Neural cell (in vitro differentiated cells): ENCODE data around the gene RAB15. TPM values are rescaled to one million over a fixed set of nuclear protein-coding genes. Genes with fewer than 3 reads are reported as not detected.

ENCODE experiments used
- H2AFZ ChIP-seq: fragments of 200-600, 300-800 bp; sonication (generic), shearing (Covaris generic); 2 replicates; pipeline ENCODE4 v1.6.0; 2014; ENCODE audit warnings: low read depth, mild to moderate bottlenecking, antibody characterized with exemption, low read length, moderate library complexity
- H3F3A ChIP-seq: fragments of 200-600 bp; shearing (Covaris generic); 2 replicates; pipeline ENCODE4 v1.6.1; 2016; ENCODE audit warnings: mild to moderate bottlenecking, moderate library complexity, mixed read lengths, antibody characterized with exemption, low read length; ENCODE audit not compliant: insufficient read depth, poor library complexity, severe bottlenecking
- H3K27ac ChIP-seq: fragments of 200-600, 300-800 bp; sonication (generic), shearing (Covaris generic); 2 replicates; pipeline ENCODE4 v1.5.1; 2014; ENCODE audit warnings: mild to moderate bottlenecking, low read length, moderate library complexity
- H3K27me3 ChIP-seq: fragments of 300-800, 200-600 bp; sonication (generic), shearing (Covaris generic); 2 replicates; pipeline ENCODE4 v1.6.0; 2014; ENCODE audit warnings: mild to moderate bottlenecking, low read depth, low read length, moderate library complexity; ENCODE audit not compliant: insufficient read depth
- H3K36me3 ChIP-seq: fragments of 300-800, 200-600 bp; sonication (generic), shearing (Covaris generic); 2 replicates; pipeline ENCODE4 v1.5.1; 2014; ENCODE audit warnings: mild to moderate bottlenecking, antibody characterized with exemption, low read length, moderate library complexity; ENCODE audit not compliant: insufficient read depth
- H3K4me2 ChIP-seq: fragments of 300-800, 200-600 bp; sonication (generic), shearing (Covaris generic); 2 replicates; pipeline ENCODE4 v1.6.0; 2014; ENCODE audit warnings: mild to moderate bottlenecking, low read length
- H3K4me3 ChIP-seq: fragments of 300-800, 200-600 bp; sonication (generic), shearing (Covaris generic); 2 replicates; pipeline ENCODE4 v1.5.1; 2014; ENCODE audit warnings: mild to moderate bottlenecking, low read length, moderate library complexity
- H3K79me2 ChIP-seq: fragments of 200-600 bp; shearing (Covaris generic); replicated peaks from 2 replicates; pipeline ENCODE4 v1.6.0; 2014; ENCODE audit warnings: mild to moderate bottlenecking, low read length, moderate library complexity; ENCODE audit not compliant: insufficient read depth
- H3K9ac ChIP-seq: fragments of 300-800, 200-600 bp; sonication (generic), shearing (Covaris generic); 2 replicates; pipeline ENCODE4 v1.6.1; 2016; ENCODE audit warnings: mild to moderate bottlenecking, low read length, mixed read lengths
- H3K9me2 ChIP-seq: fragments of 200-600 bp; shearing (Covaris generic); 2 replicates; pipeline ENCODE4 v1.6.1; 2016; ENCODE audit warnings: mild to moderate bottlenecking, low read length, mixed read lengths; ENCODE audit not compliant: insufficient read depth
- H3K9me3 ChIP-seq: fragments of 200-600, 300-800 bp; sonication (generic), shearing (Covaris generic); 2 replicates; pipeline ENCODE4 v1.6.1; 2016; ENCODE audit warnings: mild to moderate bottlenecking, mixed run types, low read length, moderate library complexity, mixed read lengths
- H4K20me1 ChIP-seq: fragments of 200-600 bp; shearing (Covaris generic); 2 replicates; pipeline ENCODE4 v1.6.1; 2016; ENCODE audit warnings: mild to moderate bottlenecking, mixed run types; ENCODE audit not compliant: insufficient read depth
- CTCF ChIP-seq: fragments of 450-650 bp; IDR thresholded peaks from 2 replicates; pipeline ENCODE4 v1.5.1; 2014; ENCODE audit warnings: antibody characterized with exemption, mild to moderate bottlenecking, moderate library complexity; ENCODE audit not compliant: poor library complexity, severe bottlenecking
- EP300 ChIP-seq: fragments of 450-650 bp; conservative IDR thresholded peaks from 2 replicates; pipeline ENCODE4 v1.6.1; 2014; ENCODE audit warnings: antibody characterized with exemption, mild to moderate bottlenecking, moderate library complexity; ENCODE audit not compliant: poor library complexity, severe bottlenecking
- EZH2 ChIP-seq: fragments of 200-600, 300-800 bp; shearing (Covaris generic), sonication (generic); IDR thresholded peaks from 2 replicates; pipeline ENCODE4 v1.6.1; 2014; ENCODE audit warnings: antibody characterized with exemption, low read length, borderline replicate concordance, mild to moderate bottlenecking; ENCODE audit not compliant: insufficient read depth, poor library complexity, severe bottlenecking
- MXI1 ChIP-seq: fragments of 450-650 bp; conservative IDR thresholded peaks from 2 replicates; pipeline ENCODE4 v1.6.1; 2014; ENCODE audit warnings: antibody characterized with exemption, mild to moderate bottlenecking; ENCODE audit not compliant: poor library complexity, severe bottlenecking
- POLR2AphosphoS5 ChIP-seq: IDR thresholded peaks from 2 replicates; pipeline ENCODE4 v1.6.1; 2012
- RAD21 ChIP-seq: fragments of 450-650 bp; conservative IDR thresholded peaks from 2 replicates; pipeline ENCODE4 v1.6.1; 2014; ENCODE audit warnings: antibody characterized with exemption, mild to moderate bottlenecking, moderate library complexity
- REST ChIP-seq: IDR thresholded peaks from 2 replicates; pipeline ENCODE4 v1.6.1; 2012; ENCODE audit warnings: borderline replicate concordance
- SMC3 ChIP-seq: fragments of 450-650 bp; conservative IDR thresholded peaks from 2 replicates; pipeline ENCODE4 v1.6.1; 2014; ENCODE audit warnings: antibody characterized with exemption, mild to moderate bottlenecking, moderate library complexity; ENCODE audit not compliant: poor library complexity
- TAF1 ChIP-seq: IDR thresholded peaks from 2 replicates; pipeline ENCODE4 v1.6.1; 2012; ENCODE audit warnings: low read depth
- polyA plus RNA-seq: library from polyadenylated mRNA; depleted of rRNA; stranded (reverse); fragments of >200 nt; gene quantifications from 2 replicates; pipeline ENCODE4 v1.2.3, GENCODE V29; 2014

Gene RAB15
- polyA plus RNA-seq, 1 donor from 2014 or later = 42.0 TPM

GRCh38 chr14:64966976-64967375 lies 5.2 kb downstream of the RAB15 start:
- Histone ChIP-seq H3K9me2 (no peaks in the 10 kb centered on the region), H3K27me3 (no peaks in the 10 kb centered on the region), H3K9me3 (no peaks in the 10 kb centered on the region), H3F3A (no peaks in the 10 kb centered on the region), H3K4me2 (no peak overlapping the region), H3K9ac (no peak overlapping the region), H3K36me3 (no peaks in the 10 kb centered on the region), H3K27ac (no peak overlapping the region), H3K4me3 (no peak overlapping the region), H2AFZ (no peak overlapping the region), H3K79me2 (no peaks in the 10 kb centered on the region), H4K20me1 (no peaks in the 10 kb centered on the region)
- no peak for TF ChIP-seq MXI1
- no peak for TF ChIP-seq EZH2
- no peak for TF ChIP-seq SMC3
- TF ChIP-seq TAF1 = no peak
- no peak for TF ChIP-seq REST
- TF ChIP-seq RAD21 = no peak
- no peak for TF ChIP-seq EP300
- TF ChIP-seq POLR2AphosphoS5 = no peak
- TF ChIP-seq CTCF = no peak

- no peak overlapping the region for H3K27ac ChIP-seq
- H4K20me1 ChIP-seq = no peaks in the 10 kb centered on the region
- no peak for TF ChIP-seq CTCF
- TF ChIP-seq EZH2 = no peak
- no peak for TF ChIP-seq SMC3
- TF ChIP-seq MXI1 = no peak
- no peak for TF ChIP-seq REST
- TF ChIP-seq EP300 = no peak
- TF ChIP-seq POLR2AphosphoS5 = no peak
- no peak for TF ChIP-seq RAD21
- no peak for TF ChIP-seq TAF1
- H3K9me3 ChIP-seq = no peaks in the 10 kb centered on the region
- no peaks in the 10 kb centered on the region for H3K79me2 ChIP-seq
- H3K4me2 ChIP-seq = no peak overlapping the region
- H3K36me3 ChIP-seq = no peaks in the 10 kb centered on the region
- no peaks in the 10 kb centered on the region for H3K27me3 ChIP-seq
- no peak overlapping the region for H3K9ac ChIP-seq
- no peaks in the 10 kb centered on the region for H3F3A ChIP-seq
- no peak overlapping the region for H3K4me3 ChIP-seq
- no peak overlapping the region for H2AFZ ChIP-seq
- H3K9me2 ChIP-seq = no peaks in the 10 kb centered on the region
Observed at GRCh38 chr14:64965356-64966000, 6.7 kb downstream of the RAB15 start.
